ENCODE data around the gene WDR88.
"Not testable (repeated sequence)": the region's sequence is repeated elsewhere in the genome, so short reads cannot be mapped to it uniquely, and the experiment has no call there.

The WDR88 gene

GRCh38 chr19:33174186-33174585 lies 42.3 kb downstream of the WDR88 start:
- no peak for DNase-seq

GRCh38 chr19:33175156-33175782 lies 43.4 kb downstream of the WDR88 start:
- no peak for DNase-seq

- DNase-seq = peak; percentile 4
Measured at GRCh38 chr19:33175886-33176669, 44.2 kb downstream of the WDR88 start.

GRCh38 chr19:33176670-33177416 lies 44.9 kb downstream of the WDR88 start:
- peak; percentile 98 for DNase-seq

GRCh38 chr19:33177417-33177979 lies 45.6 kb downstream of the WDR88 start:
- DNase-seq = no peak

GRCh38 chr19:33186431-33187182 lies 54.7 kb downstream of the WDR88 start:
- DNase-seq = no peak

GRCh38 chr19:33187183-33187540 lies 55.2 kb downstream of the WDR88 start:
- no peak for DNase-seq

- no peak for DNase-seq
Measured at GRCh38 chr19:33189453-33189852, 57.5 kb downstream of the WDR88 start.

- not testable (repeated sequence) for DNase-seq
Measured at GRCh38 chr19:33191092-33191491, 59.2 kb downstream of the WDR88 start.

GRCh38 chr19:33191501-33191900 lies 59.6 kb downstream of the WDR88 start:
- no peak for DNase-seq

- DNase-seq = no peak
Measured at GRCh38 chr19:33192010-33192409, 60.1 kb downstream of the WDR88 start.

- DNase-seq = no peak
Measured at GRCh38 chr19:33193269-33193864, 61.5 kb downstream of the WDR88 start.

- no peak for DNase-seq
Measured at GRCh38 chr19:33193865-33194362, 62.0 kb downstream of the WDR88 start, which contains the start of gene LRP3. TSS of gene LRP3 (plus strand) at chr19:33194330. CDS start at chr19:33194786, 456 bp downstream.

GRCh38 chr19:33194532-33194885 lies 62.6 kb downstream of the WDR88 start:
- DNase-seq = no peak

GRCh38 chr19:33194886-33195644 lies 63.2 kb downstream of the WDR88 start:
- DNase-seq = no peak

- DNase-seq = no peak
Measured at GRCh38 chr19:33195645-33196347, 63.9 kb downstream of the WDR88 start.

- no peak for DNase-seq
Measured at GRCh38 chr19:33196446-33197193, 64.7 kb downstream of the WDR88 start.

- no peak for DNase-seq
Measured at GRCh38 chr19:33197591-33198000, 65.7 kb downstream of the WDR88 start.

GRCh38 chr19:33198169-33198568 lies 66.3 kb downstream of the WDR88 start:
- no peak for DNase-seq
